Measurements from ENCODE around the gene CIB2. TPM values are rescaled to one million over a fixed set of nuclear protein-coding genes. Genes with fewer than 3 reads are reported as not detected.
"Not testable (repeated sequence)": the region's sequence is repeated elsewhere in the genome, so short reads cannot be mapped to it uniquely, and the experiment has no call there.

Gene CIB2
- 1.1 TPM in 1 of 2 replicates, not detected in the other for total RNA-seq (2014; rRNA removed; shearing (Covaris generic))

DNA sequence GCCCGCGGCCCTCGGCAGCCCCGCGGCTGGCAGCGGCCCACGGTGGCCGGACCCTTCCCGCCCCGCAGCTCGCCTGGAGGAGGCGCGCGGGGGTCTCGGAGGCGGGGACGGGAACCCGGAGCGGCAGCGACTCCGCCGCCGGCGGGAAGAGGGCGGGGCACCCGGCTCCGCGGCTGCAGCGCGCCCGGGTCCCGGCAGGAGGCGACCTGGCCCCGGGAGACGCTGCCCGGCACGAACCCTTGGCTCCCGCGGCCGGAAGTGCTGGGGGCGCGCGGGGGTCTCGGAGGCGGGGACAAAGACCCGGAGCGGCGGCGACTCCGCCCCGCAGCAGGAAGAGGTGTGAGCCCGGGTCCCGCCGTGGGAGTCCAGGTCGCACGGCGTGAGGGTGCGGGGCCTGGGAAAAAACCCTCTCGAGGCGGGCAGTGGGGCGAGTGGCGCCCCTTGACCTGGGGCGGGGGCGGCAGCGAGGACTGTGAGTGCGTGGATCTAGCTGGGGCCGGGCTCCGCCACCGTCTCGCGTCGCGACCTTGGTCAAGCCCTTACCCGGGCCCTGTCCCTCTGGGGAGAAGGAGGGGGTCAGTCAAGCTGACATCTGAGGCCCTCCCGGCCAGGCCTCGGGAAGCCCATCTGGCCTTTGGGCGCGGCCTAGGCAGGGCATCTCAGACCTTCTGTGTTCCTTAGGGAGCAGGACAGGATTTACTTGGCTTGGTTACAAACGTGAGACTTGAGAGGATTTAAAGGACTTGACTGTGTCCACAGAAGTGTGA, at the start of gene CIB2:
CIB2 (minus strand) TSS at position 151 of the 767 bp plus-strand sequence. CDS start 230 bp downstream, outside the sequence.
- peak; percentile 50 for DNase-seq (ENCODE audit: low spot score)

DNA sequence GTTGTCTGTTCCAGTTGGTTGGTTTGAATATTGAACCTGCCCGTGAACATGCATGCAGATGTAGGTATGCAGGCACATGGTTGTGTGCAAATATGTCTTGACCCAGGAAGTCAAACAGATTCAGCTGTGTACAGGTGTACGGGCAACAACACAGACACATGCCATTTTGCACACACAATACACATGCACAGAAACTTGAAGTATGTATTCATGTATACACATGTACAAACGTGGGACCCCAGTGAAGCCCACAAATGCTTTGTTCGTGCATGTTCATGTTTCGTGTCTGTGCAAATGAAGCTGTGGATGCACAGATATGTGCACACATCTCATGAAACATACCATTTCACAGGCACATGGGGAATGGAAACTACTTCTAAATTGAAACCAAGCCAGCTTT, 48.7 kb upstream of the CIB2 start:
- no peak for DNase-seq (ENCODE audit: low spot score)

DNA sequence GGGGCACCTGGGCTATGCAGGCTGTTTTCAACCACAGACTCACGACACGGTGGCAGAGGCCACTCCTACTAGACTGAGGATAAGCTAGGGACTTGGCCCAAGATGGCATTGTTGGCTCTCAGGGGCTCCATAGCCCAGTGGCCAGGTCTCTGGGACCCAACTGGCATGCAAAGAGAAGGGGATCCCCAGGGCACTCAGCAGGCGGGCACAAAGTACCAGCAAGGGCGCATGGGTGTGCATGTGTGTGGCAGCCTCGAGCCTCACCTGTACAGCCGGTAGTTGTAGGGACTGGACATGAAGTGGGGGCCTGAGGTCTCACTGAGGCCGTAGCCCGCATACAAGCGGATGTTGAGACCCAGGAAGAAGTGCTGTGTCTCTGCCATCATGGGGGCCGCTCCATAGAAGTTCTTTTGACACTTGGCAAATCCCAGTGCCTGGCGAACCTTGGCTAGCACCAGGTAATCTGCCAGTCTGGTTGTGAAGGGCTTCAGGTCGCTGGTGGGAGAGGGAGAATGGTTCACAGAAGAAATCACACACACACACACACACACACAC, 48.1 kb upstream of the CIB2 start:
- no peak for DNase-seq (ENCODE audit: low spot score)

DNA sequence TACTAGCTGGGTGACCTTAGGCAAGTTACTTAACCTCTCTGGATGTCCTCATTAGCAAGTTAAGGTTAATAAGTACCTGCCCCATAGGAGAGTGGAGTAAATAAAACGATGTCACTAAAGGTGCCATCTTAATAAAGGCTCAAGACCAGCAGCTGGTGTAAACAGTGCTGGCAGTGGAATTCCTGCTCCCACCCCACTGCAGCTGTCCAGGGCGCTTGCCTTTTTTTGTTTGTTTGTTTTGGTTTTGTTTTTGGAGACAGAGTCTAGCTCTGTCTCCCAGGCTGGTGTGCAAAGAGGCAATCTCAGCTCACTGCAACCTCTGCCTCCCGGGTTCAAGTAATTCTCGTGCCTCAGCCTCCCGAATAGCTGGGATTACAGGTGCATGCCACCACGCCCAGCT, 46.8 kb upstream of the CIB2 start:
- DNase-seq (ENCODE audit: low spot score), result no peak

DNA sequence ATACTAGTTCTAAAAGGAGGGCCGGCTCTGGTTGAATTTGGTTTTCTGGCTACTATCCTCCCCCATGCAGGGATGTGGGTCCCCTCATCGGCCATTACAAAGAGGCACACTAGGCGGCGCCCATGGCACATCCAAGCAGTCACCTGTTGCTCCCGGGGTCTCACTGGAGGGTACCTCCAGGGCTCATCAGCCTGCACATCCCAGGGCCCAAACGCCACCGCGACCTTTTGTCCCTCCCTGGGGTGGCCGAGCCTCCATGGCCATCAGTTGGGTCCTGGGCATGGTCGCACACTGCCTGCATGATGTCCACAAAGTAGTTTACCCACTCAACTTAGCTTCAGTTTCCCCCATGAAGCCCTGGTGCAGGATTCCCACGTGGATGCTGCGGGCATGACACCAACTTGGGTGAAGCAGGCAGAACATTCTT, 46.2 kb upstream of the CIB2 start:
- DNase-seq (ENCODE audit: low spot score), result no peak

DNA sequence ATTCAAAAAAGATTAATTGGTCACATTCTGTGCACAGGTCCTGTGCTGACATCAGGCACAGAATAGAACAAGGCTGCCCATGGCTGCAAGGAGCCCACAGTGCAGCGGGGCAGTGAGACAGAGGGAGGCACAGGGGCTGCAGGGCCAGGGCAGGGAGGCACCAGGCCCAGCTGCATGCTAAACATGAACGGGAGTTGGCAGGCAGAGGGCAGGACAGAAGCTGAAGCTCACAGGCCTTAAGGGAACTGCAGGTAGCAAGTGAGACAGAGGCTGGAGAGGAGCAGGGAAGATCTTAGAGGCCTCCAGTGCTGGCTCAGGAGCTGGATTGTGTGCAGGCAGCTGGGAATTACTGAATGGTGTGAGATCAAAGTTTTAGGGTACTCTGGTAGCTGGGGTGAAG, 44.1 kb upstream of the CIB2 start:
- no peak for DNase-seq (ENCODE audit: low spot score)

DNA sequence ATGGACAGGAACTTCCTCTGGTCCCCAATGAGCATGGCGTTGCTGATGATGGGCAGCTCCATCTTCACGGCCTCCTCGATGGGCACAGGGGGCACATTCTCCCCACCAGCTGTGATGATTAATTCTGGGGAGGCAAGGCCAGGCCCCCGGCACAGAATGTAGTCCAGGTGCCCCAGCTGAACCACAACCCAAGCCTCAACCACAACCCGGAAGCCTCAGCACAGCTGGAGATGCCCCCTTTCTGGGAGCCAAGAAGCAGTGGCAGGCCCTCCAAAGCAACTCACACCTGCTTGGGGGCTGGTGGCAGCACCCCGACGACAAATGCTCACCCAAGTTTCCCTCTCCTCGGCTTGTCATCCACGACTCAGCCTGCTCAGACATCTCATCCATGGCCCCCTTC, 43.2 kb upstream of the CIB2 start:
- no peak for DNase-seq (ENCODE audit: low spot score)

DNA sequence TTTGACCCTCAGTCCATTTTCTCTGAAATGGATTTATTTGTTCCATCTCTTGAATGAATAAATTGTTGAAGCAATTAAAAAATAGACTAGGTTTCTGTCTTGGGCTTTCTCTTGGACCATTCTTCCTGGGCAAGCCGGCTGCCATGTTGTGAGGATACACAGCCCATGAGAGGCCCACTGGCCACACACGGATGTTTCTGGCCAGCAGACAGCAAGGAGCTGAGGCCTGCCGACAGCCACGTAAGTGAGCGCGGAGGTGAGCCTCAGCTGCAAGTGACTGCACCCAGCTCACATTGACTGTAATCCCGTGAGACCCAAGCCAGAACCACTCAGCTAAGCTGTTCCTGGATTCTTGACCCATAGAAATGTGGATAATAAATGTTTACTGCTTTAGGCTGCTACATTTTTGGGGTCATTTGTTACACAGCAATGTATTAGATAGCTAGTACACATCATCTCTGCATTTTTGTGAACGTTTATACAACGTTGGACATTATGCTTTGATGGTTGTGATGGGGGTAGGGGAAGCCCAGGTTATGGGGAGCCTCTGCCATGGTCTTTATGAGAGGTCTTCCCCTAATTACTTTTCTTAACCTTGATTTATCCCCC, 40.7 kb upstream of the CIB2 start:
- no peak for DNase-seq (ENCODE audit: low spot score)

DNA sequence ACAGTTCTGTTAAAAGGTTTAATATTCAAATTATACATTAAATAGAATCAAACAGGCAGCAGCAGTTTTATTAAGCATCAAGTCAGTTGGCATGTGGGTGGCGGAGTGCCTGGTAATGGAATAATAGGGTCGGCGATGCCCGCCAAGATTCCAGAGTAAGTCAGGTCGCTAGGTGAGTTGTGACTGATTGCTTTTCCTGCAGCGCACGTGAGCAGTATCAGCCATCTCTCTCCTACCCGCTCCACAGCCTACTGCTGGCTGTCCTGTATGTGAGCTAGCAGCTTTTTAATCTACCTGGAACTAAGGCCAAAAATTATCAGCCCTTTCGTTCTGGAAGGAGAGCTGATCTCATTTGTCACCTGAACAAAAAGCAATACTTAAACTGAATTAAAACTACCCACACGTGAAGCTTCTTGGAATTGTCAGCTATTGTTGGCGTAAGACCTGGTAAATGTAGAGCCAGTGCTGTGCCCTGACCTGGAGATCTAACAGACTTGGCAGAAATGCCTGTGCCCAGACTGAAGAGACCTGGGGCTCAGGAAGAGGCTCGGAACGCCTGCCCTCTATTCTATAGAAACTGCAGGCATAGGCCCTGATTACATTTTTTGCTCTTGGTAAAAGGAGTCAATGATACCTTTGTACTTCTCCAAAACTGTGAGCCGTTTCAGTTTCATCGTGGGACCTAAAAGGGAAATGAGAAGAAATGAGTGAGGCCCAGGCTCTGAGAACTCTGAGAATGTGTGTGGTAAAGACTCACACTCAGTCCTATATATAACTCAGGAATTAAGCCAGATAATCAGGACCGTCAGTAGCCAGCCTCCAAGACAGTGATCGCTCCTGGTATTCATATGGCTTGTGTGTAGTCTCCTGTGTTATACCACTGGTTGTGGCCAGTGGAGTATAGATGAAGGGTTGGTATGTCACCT, 39.9 kb upstream of the CIB2 start:
- DNase-seq (ENCODE audit: low spot score), result no peak

DNA sequence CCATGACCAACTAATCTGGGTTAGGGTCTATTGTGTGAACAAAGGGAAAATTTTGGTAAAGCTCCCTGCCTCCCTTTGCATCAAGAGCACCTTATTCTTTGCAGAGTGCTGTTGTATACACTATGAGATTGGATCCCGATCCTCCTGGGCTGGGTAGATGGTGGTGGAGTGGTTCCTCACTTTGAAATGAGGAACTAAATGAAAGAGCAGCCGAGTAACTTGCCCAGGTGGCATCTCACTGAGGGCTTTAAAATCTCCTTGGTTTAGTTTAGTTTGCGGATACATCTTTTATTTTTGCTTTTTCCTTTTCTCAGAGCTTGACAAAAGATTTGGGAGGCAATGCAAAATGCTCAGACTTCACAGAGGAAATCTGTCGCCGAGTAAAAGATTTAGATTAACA, 37.4 kb upstream of the CIB2 start:
- no peak for DNase-seq (ENCODE audit: low spot score)

DNA sequence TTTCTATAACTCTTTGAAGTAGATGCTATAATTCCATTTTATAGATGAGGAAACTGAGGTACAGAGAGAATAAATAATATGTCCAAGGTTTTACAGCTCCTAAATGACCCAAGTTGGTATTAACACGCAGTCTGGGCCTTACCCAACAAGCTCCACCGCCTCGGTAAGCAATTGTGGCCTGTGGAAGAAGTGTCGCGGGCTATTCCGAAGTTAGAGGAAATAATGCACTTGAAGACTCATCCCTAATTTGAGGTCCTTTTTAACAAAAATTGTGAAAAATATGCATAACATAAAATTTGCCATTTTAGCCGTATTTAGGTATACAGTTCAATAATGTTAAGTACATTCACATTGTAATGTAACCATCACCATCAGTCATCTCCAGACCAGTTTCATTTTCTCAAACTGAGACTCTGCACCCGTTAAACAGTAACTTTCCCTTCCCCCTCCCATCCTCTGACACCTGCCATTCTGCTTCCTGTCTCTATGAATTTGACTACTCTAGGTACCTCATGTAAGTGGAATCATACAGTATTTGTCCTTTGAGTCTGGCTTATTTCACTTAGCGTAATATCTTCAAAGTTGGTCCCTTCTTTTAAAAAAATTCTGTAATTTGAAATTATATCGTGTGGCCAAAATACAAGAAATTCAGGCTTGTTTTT, 36.1 kb upstream of the CIB2 start:
- DNase-seq (ENCODE audit: low spot score), result no peak

DNA sequence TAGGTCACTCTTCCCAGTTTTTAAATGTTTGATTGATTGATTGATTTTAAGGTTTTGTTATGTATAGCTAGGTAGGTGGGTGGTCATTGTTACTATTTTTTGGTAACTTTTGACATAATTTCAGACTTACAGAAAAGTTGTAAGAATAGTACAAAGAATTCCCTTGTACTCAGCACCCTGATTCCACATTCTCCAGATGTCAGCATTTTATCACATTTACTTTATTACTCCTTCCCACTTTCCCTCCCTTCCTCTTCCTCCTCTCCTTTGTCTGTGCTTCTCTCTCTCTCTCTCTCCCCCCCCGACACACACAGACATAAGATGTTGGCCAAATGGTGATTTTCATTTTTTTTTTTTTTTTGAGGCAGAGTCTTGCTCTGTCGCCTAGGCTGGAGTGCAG, 32.8 kb upstream of the CIB2 start:
- no peak for DNase-seq (ENCODE audit: low spot score)

DNA sequence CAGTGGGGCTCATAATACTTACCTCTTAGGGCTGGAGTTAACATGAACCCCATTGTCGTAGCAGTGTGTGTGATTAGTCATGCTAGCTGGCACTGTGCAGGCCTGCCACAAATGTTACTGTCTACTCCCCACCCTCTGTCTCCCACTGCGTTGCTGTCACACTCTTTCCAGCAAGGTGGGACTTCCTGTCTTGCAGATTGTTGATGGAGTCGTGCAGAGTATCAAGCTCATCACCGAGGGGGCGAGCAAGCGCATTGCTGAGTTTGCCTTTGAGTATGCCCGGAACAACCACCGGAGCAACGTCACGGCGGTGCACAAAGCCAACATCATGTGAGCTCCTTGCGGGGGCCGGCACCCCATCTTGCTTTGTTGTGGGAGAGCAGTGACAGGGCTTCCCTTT, 30.8 kb upstream of the CIB2 start:
- no peak for DNase-seq (ENCODE audit: low spot score)

DNA sequence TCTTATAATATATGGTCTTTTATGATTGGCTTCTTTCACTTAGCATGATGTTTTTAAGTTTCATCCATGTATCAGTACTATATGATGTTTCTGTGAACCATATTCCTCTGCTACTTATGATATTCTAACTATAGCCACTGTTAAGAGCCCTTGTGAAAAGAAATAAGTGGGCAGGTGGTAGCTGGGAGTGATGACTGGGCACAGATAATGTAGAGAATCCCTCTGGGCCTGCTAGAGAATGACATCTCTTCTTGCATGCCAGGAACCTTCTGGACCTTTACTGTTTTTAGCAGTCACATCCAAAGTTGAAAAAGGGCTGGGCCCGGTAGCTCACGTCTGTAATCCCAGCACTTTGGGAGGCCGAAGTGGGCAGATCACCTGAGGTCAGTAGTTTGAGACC, 28.1 kb upstream of the CIB2 start:
- no peak for DNase-seq (ENCODE audit: low spot score)

DNA sequence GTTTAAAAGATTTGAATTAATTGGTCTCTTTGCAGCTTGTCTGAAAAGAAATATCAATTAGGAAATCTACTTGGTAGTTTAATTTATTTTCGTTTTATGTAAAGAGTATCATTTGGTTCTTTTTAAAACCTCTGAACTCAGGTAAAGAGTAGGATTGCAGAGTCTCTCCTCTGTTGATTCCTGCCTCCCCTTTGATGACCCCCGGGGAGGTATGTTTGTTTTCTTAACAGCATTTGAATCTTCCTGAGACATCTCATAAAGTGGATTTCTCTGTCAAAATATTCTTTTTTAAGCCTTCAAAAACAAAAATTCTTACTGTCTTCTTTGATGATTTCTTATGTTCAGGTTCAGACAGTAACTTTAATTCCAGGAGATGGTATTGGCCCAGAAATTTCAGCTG, 26.0 kb upstream of the CIB2 start:
- DNase-seq (ENCODE audit: low spot score), result no peak

DNA sequence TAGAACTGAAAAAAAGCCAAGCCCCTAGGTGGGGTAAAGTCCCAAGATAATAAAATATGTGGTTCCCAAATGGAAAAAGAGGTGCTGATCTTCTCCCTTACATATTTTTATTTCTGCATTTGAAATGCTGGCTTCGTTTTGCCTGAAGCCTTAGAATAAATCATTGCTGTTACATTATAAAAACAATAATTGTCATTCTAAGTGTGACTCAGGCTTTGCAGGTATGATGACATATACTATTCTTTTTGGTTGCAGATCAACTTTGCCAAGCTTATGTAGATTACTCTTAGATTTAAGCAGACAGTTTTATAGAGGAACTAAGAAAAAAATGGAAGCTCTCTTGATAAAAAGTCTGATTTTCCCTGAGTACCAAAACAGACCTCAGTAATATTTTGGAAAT, 25.4 kb upstream of the CIB2 start:
- DNase-seq (ENCODE audit: low spot score), result no peak

DNA sequence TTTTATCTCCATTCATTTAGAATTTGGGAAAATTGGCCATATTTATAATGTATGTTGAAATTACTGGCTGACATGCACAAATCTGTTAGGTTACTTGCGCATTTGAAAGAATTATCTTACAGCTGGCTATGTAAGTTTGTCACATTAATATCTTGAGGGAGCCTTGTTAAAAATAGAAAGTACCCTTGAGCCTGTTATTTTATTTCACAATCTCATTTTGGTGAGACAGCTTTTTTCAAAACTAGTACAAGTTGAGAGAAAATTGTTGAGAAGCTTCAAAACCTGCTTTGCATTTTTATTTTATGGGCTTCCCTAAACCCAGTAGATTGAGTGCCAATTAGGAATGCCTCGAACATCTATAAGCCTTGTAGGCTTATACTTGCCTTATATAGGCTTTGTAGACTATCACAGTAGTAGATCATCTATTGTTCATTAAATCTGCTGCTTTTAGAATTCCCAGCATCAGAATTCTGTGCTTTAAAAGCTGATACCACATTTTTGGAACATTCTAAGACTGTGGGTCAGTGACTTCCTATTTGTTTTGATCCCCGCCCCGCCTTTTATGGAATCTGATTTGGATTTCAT, 24.2 kb upstream of the CIB2 start:
- no peak for DNase-seq (ENCODE audit: low spot score)

DNA sequence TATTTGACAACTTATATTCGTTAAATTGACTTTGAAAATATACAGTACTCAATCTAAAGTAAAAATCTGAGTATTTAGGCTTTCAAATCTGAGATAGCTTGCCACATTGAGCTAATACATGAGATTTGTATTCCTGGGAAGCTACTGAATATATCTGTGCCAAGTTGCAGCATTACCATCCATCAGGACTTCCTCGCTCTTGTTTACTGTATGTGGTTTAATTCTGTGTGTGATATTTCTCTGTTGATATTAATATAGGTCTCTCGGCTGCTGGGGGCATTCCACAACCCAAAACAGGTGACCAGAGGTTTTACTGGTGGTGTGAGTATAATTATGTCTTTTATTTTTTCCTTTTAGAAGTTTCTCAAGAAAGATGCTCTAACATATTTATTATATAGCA, 23.7 kb upstream of the CIB2 start:
- DNase-seq (ENCODE audit: low spot score), result no peak

DNA sequence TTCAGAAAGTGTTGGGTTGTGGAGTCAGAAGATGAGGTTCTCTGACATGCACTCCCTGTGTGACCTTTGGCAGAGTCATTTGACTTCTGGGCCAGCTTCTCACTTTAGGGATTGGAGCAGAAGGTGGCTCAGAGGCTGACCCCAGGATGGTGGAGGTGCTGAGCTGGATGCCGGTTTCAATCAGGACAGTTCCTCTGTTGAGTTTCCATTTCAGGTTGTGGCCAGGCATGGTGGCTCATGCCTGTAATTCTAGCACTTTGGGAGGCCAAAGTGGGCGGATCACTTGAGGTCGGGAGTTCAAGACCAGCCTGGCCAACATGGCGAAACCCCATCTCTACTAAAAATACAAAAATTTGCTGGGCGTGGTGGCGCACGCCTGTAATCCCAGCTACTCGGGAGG, 19.8 kb upstream of the CIB2 start:
- not testable (repeated sequence) for DNase-seq (ENCODE audit: low spot score)

DNA sequence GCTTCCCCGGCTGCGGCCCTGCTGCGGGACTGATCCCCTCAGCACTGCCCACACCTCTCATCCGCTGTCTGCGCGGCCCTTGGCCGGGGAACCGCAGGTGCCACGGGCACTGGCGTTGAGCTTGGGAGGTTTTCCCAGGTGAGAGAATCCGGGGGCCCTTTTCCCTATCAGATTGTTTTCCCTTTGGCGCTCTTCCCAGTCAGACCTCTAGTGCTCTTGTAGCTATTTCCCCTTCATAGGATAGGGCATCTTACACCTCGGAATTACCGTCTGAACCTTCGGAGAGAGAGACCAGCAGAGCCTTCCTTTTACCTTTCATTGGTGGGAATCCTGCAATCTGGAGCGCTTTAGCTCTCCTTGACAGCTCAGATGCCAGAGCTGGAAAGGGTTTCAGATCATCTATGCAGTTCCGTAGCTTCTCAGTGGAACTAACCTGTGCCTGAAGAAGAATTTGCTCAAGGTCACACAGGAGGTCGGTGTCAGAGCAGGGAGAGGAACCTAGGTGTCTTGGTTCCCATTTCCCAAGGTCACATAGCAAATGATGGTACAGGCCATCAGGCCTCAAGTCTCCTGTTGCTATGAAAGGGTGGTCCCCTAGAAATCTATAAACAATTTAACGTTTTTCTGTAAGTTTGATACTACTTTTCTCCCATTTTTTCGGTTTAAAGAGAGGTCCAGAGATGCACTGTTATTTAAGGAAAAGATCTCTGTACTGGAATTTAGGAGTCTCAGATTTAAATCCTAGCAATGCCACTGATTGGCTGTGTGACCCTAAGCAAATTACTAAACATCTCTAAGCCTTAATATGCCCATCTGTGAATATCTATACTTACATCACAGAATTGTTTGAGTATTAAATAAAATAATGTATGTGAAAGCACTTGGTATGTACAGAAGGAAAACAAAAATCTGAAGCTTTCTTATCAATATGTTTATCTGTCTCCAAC, 18.8 kb upstream of the CIB2 start:
- DNase-seq (ENCODE audit: low spot score), result no peak
